Panc1 (cell line): Measurements from ENCODE around the gene RLN3.

Experiments
- CTCF ChIP-seq: fragments of 450-650 bp; IDR thresholded peaks from 2 replicates; pipeline ENCODE4 v1.5.1; 2017; ENCODE audit warnings: mild to moderate bottlenecking
- POLR2AphosphoS5 ChIP-seq: IDR thresholded peaks from 2 replicates; pipeline ENCODE4 v1.6.1; 2012; ENCODE audit warnings: mild to moderate bottlenecking, low read depth, low read length, moderate library complexity

DNA sequence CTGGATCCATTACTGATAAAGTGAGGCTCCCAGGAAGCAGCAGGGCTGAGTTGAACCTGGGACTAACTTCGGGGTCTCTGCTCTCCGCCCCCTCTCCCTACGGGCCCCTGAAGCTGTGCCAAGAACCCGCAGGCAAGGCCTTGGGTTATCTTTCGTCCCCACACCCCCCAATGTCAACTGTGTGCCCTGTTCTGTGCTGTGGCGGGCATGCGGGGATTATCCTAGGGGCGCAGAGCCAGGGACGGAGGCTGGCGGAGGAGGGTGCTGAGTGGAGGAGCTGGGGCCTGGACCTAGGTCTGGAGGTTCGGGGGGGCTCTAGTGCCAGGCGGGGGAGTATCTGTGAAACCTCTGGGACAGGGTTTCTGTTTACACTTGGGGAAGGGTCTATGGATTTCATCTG, 48.3 kb upstream of the RLN3 start:
- no peak for TF ChIP-seq POLR2AphosphoS5
- TF ChIP-seq CTCF: no peak
